OCI-LY1 (cell line): Measurements from ENCODE around the gene IRF4.
"Not testable (repeated sequence)": the region's sequence is repeated elsewhere in the genome, so short reads cannot be mapped to it uniquely, and the experiment has no call there.

ENCODE experiments used
- EZH2 ChIP-seq: fragments of 200-600 bp; sonication (generic), shearing (Covaris generic); IDR thresholded peaks from 2 replicates; pipeline ENCODE4 v1.8.0; 2017; ENCODE audit warnings: borderline replicate concordance, mixed run types, mild to moderate bottlenecking, antibody characterized with exemption, low read length, moderate library complexity, mixed read lengths
- TF ChIP-seq, protein P1 (sequence below): fragments of 200-600 bp; sonication (generic), shearing (Covaris generic); IDR thresholded peaks from 2 replicates; pipeline ENCODE4 v1.5.1; 2017; ENCODE audit warnings: mild to moderate bottlenecking, antibody characterized with exemption, low read length, moderate library complexity, mixed read lengths

DNA sequence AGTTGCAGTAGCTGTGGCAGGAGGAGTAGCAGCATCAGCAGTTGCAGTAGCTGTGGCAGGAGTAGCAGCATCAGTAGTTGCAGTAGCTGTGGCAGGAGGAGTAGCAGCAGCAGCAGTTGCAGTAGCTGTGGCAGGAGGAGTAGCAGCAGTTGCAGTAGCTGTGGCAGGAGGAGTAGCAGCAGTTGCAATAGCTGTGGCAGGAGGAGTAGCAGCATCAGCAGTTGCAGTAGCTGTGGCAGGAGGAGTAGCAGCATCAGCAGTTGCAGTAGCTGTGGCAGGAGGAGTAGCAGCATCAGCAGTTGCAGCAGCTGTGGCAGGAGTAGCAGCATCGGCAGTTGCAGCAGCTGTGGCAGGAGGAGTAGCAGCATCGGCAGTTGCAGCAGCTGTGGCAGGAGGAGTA is 19.7 kb upstream of the IRF4 start:
- not testable (repeated sequence) for TF ChIP-seq EZH2
- TF ChIP-seq, protein P1, sequence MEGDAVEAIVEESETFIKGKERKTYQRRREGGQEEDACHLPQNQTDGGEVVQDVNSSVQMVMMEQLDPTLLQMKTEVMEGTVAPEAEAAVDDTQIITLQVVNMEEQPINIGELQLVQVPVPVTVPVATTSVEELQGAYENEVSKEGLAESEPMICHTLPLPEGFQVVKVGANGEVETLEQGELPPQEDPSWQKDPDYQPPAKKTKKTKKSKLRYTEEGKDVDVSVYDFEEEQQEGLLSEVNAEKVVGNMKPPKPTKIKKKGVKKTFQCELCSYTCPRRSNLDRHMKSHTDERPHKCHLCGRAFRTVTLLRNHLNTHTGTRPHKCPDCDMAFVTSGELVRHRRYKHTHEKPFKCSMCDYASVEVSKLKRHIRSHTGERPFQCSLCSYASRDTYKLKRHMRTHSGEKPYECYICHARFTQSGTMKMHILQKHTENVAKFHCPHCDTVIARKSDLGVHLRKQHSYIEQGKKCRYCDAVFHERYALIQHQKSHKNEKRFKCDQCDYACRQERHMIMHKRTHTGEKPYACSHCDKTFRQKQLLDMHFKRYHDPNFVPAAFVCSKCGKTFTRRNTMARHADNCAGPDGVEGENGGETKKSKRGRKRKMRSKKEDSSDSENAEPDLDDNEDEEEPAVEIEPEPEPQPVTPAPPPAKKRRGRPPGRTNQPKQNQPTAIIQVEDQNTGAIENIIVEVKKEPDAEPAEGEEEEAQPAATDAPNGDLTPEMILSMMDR: not testable (repeated sequence)
